Activated CD8-positive, alpha-beta T cell treated with anti-CD3 and anti-CD28 coated beads, Interleukin-2, amount 10 ng/mL, durations not matched to agents 7 days and 5 days (primary cell): ENCODE data around the gene DNAL4. TPM values are rescaled to one million over a fixed set of nuclear protein-coding genes. Genes with fewer than 3 reads are reported as not detected.

Experiments used
- ATAC-seq: fragments of 150-1000 bp; cut with Tn5 transposase; one replicate; pipeline ENCODE4 v1.10.0; 2021; ENCODE audit warnings: moderate library complexity
- CTCF ChIA-PET: fragments of 350-600 bp; sonication (Branson Sonifier 250); formaldehyde crosslinking; loops from one replicate; lab custom pipeline; 2021; ENCODE audit warnings: antibody characterized with exemption; lab: Charles Lee
- POLR2A ChIA-PET: fragments of 350-600 bp; sonication (Branson Sonifier 250); formaldehyde crosslinking; loops from one replicate; lab custom pipeline; 2021; ENCODE audit warnings: antibody characterized with exemption; lab: Charles Lee
- DNase-seq: peaks from one replicate; pipeline ENCODE4 v3.0.0-alpha.2; 2020
- H3K27ac Mint-ChIP-seq: one replicate; pipeline ENCODE4 v1.8.0; 2021; ENCODE audit warnings: mild to moderate bottlenecking, mixed read lengths
- H3K27me3 Mint-ChIP-seq: one replicate; pipeline ENCODE4 v1.8.0; 2021; ENCODE audit warnings: low read depth, mixed read lengths
- H3K36me3 Mint-ChIP-seq: one replicate; pipeline ENCODE4 v1.8.0; 2021; ENCODE audit warnings: low read depth, mixed read lengths
- H3K4me1 Mint-ChIP-seq: one replicate; pipeline ENCODE4 v1.8.0; 2021; ENCODE audit warnings: low read depth, mixed read lengths
- H3K4me3 Mint-ChIP-seq: one replicate; pipeline ENCODE4 v1.8.0; 2021; ENCODE audit warnings: mild to moderate bottlenecking, mixed read lengths
- H3K9me3 Mint-ChIP-seq: one replicate; pipeline ENCODE4 v1.8.0; 2022; ENCODE audit warnings: mixed read lengths; ENCODE audit not compliant: insufficient read depth
- total RNA-seq, 2 experiments: library from RNA; stranded (reverse); gene quantifications; one replicate each; pipeline ENCODE4 v1.2.3, GENCODE V29; 2021

DNAL4 gene
- total RNA-seq, 2 experiments from 2014 or later = 8.0 to 8.6 TPM

DNA sequence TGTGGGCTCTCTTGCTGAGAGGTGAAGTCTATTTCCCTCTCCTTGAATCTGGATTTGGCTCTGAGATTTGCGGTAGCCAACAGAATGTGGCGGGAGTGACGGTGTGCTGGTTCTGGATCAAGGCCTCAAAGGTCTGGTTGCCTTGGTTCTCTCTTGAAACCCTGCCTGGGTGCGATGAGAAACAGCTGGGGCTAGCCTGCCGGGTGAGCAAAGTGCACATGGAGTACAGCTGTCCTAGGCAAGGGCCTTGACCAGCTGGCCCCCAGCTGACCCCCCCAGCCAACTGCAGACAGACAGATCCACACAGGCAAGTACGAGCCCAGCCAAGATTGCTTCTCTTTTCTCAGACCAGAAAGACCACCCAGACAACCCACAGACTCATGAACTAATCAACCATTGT lies 49.0 kb downstream of the DNAL4 start:
- Mint-ChIP-seq H3K9me3 (no peaks in the 10 kb centered on the region), H3K36me3 (peaks cover 82% of the 10 kb centered on the region), H3K4me3 (peak overlapping the region; percentile 5), H3K4me1 (peaks cover 54% of the 10 kb centered on the region), H3K27me3 (no peaks in the 10 kb centered on the region), H3K27ac (peak overlapping the region; percentile 57)
- ChIA-PET CTCF (interaction anchor here (0.9 to 4.7 kb wide), 2 partner anchors 12 to 20 kb away, joined by 3 to 35 read pairs; no protein-coding TSS in a partner anchor), POLR2A (interaction anchor here (15.1 kb wide), 1 partner anchor 9 kb away, joined by 307 read pairs; no protein-coding TSS in a partner anchor)
- ATAC-seq (no peak), DNase-seq (no peak)

DNA sequence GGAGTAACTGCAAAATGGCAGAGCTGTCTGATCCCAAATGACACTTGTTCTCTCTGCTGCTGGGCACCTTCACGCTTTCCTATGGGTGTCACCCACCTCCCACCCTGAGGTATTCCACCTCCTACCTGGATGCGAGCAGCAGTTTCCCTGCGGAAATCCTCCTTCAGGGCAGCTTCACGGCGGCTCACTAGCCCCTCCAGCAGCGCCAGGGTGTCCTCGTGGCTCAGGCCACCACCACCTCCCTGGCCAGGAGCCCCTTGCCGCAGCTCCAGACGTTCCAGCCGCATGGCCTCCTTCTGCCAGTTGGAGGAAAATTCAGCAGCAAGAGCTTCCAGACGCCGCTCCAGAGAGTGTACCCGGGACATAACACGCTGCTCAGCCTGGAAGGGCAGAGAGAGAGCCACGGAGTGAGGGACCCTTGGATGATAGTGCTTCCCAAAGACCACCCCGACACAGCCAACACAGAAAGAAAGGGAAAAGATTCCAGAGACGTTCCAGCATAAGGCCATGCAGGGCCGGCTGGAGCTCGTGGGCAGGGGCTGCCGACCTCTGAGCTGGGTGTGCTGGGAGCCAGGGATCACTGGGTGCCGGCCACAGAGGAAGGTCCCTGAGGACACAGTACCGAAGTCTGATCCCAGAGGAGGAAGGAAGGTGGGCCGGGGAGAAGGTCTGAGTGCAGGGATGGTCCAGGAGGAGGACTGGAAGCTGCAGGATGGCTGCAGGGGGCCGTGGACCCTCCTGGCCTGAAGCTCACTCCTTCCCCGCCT lies 51.6 kb downstream of the DNAL4 start:
- ATAC-seq (no peak), DNase-seq (no peak)
- H3K4me1 Mint-ChIP-seq = peaks cover 57% of the 10 kb centered on the region
- ChIA-PET POLR2A (interaction anchor here (0.9 to 16.4 kb wide), 5 partner anchors 9 to 35 kb away, joined by 3 to 307 read pairs (median 6); partner anchors contain the start of gene SUN2), CTCF (interaction anchor here (1.8 to 2.7 kb wide), 2 partner anchors 9 to 18 kb away, joined by 4 to 10 read pairs; no protein-coding TSS in a partner anchor)
- peaks cover 84% of the 10 kb centered on the region for H3K36me3 Mint-ChIP-seq
- H3K9me3 Mint-ChIP-seq = no peaks in the 10 kb centered on the region
- H3K27ac Mint-ChIP-seq = peak overlapping the region; percentile 30
- H3K27me3 Mint-ChIP-seq = no peaks in the 10 kb centered on the region
- H3K4me3 Mint-ChIP-seq = no peak overlapping the region

DNA sequence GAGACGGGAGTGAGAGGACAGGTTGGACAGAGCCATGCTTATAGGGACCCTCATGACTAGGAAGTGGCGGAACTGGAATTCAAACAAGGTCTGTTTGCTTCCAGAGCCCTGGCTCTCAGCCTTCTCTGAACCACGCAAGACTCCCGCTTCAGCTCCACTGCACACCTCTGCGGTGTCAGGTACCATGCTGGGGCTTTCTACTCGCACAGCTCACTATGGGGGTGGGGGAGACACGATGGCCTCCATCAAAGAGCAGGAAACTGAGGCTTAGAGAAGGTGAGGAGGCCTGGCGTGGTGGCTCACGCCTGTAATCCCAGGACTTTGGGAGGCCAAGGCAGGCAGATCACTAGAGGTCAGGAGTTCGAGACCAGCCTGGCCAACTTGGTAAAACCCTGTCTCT lies 52.4 kb downstream of the DNAL4 start:
- ATAC-seq (no peak), DNase-seq (no peak)
- Mint-ChIP-seq H3K27me3 (no peaks in the 10 kb centered on the region), H3K9me3 (no peaks in the 10 kb centered on the region), H3K4me3 (no peak overlapping the region), H3K27ac (peak overlapping the region; percentile 71), H3K4me1 (peaks cover 64% of the 10 kb centered on the region), H3K36me3 (peaks cover 90% of the 10 kb centered on the region)
- CTCF ChIA-PET = interaction anchor here (2.7 kb wide), 1 partner anchor 8 kb away, joined by 10 read pairs; no protein-coding TSS in a partner anchor
- POLR2A ChIA-PET = interaction anchor here (1.0 to 16.4 kb wide), 3 partner anchors 8 to 34 kb away, joined by 3 to 307 read pairs (median 23); partner anchors contain the start of gene SUN2

DNA sequence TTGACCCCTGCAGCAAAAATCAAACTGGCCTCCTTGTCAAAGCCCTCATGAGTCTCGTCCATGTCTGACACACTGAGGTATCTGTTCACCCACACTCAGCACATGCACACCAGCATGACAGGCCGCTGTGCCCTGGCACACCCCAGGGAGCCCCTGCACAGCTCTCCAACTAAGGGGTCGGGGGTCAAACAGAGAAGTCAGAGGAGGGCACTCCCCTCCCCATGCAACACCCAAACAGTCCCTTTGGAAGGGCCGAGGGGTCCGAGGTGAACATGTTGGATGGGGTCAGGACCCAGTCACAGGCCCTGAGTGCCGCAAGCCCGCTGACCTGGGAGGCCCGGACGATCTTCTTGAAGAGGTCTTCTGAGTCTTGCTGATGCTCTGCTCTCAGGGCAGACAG lies 52.8 kb downstream of the DNAL4 start:
- H3K4me3 Mint-ChIP-seq = no peak overlapping the region
- no peak for ATAC-seq

DNA sequence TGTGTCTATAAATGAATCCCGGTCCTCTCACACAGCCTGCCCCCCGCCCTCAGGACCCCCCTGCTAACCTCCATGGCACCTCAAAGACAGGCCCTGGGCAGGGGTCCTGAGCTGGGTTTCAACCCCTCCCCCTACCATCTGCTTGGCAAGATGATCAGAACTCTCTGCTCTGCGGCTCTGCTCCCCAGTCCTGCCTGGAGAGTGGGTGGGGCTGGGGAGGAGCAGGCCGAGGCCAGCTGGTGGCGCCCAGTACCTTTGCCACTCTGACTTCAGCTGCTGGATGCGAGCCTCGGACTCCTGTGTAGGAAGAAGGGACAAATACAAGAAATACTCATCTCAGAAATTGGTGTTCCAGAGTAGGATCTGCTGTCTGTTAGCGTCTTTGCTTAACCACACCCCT lies 53.2 kb downstream of the DNAL4 start:
- ChIA-PET CTCF (interaction anchor here (1.5 to 1.6 kb wide), 2 partner anchors 11 to 16 kb away, joined by 4 to 6 read pairs; no protein-coding TSS in a partner anchor), POLR2A (interaction anchor here (0.9 to 16.4 kb wide), 3 partner anchors 12 to 23 kb away, joined by 4 to 307 read pairs (median 4); partner anchors contain the start of gene SUN2)
- H3K36me3 Mint-ChIP-seq = peaks cover 88% of the 10 kb centered on the region
- no peaks in the 10 kb centered on the region for H3K9me3 Mint-ChIP-seq
- DNase-seq (no peak), ATAC-seq (no peak)
- H3K4me1 Mint-ChIP-seq = peaks cover 66% of the 10 kb centered on the region
- peak overlapping the region; percentile 71 for H3K27ac Mint-ChIP-seq
- no peaks in the 10 kb centered on the region for H3K27me3 Mint-ChIP-seq
- no peak overlapping the region for H3K4me3 Mint-ChIP-seq

More for the DNA sequence above, 52.8 kb downstream of the DNAL4 start:
- ChIA-PET CTCF (interaction anchor here (1.5 to 2.7 kb wide), 3 partner anchors 8 to 16 kb away, joined by 4 to 10 read pairs (median 6); no protein-coding TSS in a partner anchor), POLR2A (interaction anchor here (0.9 to 16.4 kb wide), 3 partner anchors 11 to 23 kb away, joined by 4 to 307 read pairs (median 4); partner anchors contain the start of gene SUN2)
- H3K9me3 Mint-ChIP-seq = no peaks in the 10 kb centered on the region
- DNase-seq = no peak
- peak overlapping the region; percentile 71 for H3K27ac Mint-ChIP-seq
- peaks cover 65% of the 10 kb centered on the region for H3K4me1 Mint-ChIP-seq
- H3K27me3 Mint-ChIP-seq = no peaks in the 10 kb centered on the region
- H3K36me3 Mint-ChIP-seq = peaks cover 88% of the 10 kb centered on the region

DNA sequence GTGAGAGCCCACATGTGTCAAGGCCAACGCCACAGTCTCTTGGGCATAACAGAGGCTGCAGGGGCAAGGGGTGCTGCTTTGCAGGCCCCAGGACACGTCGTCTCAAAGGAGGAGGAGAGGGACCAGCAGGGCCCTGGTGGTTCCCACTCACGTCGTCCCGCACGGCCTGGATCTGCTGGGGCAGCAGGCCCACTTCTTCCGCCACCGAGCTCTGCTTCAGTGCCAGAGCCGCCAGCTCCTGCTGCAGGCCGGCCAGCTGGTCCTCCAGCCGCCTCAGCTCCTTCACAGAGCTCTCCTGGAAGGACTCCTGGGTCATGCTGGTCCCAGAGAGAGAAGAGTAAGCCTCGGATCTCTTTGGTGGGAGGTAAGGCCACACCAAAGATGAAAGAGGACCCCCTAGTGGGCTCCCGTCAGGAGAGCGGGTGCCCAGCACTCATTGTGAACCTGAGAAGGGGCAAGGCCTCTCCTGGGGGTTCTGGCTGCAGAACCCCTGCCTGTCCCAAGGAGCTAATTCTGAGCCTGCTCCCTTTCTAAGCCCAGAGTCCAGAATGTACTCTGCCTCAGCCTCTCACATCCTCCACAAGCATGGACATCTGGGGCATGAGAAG lies 53.7 kb downstream of the DNAL4 start:
- Mint-ChIP-seq H3K36me3 (peaks cover 88% of the 10 kb centered on the region), H3K27me3 (no peaks in the 10 kb centered on the region), H3K4me1 (peaks cover 67% of the 10 kb centered on the region), H3K9me3 (no peaks in the 10 kb centered on the region), H3K27ac (peak overlapping the region; percentile 22), H3K4me3 (no peak overlapping the region)
- ChIA-PET POLR2A (interaction anchor here (0.9 to 16.4 kb wide), 3 partner anchors 12 to 22 kb away, joined by 4 to 307 read pairs (median 4); partner anchors contain the start of gene SUN2), CTCF (interaction anchor here (1.5 to 1.6 kb wide), 2 partner anchors 12 to 15 kb away, joined by 4 to 6 read pairs; no protein-coding TSS in a partner anchor)
- DNase-seq (no peak), ATAC-seq (no peak)

DNA sequence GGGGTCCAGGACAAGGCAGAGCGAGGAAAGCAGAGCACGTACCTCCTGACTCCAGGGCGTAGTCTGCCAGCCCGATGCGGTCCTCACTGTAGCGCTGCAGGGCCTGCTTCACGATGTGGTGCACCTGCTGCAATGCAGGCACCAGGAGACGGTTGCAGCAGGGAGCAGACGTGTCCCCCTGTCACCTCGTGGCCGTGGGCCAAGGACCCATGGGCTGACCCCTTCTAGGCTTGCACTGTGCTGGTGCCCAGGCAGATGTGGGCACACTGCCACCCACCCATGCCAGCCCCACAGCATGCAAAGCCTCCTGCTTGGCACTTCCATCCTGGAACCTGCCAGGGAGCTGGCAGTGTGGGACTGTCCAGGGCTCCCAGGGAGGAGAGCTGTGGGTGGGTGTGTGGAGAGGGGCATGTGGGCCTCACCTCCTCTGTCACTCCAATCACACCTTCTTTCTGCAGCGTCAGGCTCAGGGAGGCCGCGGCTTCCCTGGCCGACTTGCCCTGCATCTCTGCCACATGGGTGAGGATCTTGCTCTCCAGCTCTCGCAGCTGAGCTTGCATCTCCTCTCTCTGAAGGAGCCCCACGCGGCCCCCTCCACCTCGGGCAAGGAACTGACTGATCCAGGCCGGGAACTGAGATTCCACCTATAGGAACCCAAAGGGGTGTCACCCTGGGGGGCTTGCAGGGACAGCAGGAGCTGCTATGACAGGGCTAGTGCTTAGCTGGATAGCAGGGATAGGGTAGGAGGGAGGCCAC lies 54.5 kb downstream of the DNAL4 start:
- H3K36me3 Mint-ChIP-seq = peaks cover 88% of the 10 kb centered on the region
- ChIA-PET CTCF (interaction anchor here (1.5 to 1.6 kb wide), 2 partner anchors 12 to 14 kb away, joined by 4 to 6 read pairs; no protein-coding TSS in a partner anchor), POLR2A (interaction anchor here (0.9 to 16.4 kb wide), 2 partner anchors 13 to 17 kb away, joined by 3 to 307 read pairs; partner anchors contain the start of gene SUN2)
- no peak for ATAC-seq
- H3K4me3 Mint-ChIP-seq = no peak overlapping the region
- H3K27me3 Mint-ChIP-seq = no peaks in the 10 kb centered on the region
- H3K9me3 Mint-ChIP-seq = no peaks in the 10 kb centered on the region
- no peak for DNase-seq
- peak overlapping the region; percentile 22 for H3K27ac Mint-ChIP-seq
- peaks cover 69% of the 10 kb centered on the region for H3K4me1 Mint-ChIP-seq

DNA sequence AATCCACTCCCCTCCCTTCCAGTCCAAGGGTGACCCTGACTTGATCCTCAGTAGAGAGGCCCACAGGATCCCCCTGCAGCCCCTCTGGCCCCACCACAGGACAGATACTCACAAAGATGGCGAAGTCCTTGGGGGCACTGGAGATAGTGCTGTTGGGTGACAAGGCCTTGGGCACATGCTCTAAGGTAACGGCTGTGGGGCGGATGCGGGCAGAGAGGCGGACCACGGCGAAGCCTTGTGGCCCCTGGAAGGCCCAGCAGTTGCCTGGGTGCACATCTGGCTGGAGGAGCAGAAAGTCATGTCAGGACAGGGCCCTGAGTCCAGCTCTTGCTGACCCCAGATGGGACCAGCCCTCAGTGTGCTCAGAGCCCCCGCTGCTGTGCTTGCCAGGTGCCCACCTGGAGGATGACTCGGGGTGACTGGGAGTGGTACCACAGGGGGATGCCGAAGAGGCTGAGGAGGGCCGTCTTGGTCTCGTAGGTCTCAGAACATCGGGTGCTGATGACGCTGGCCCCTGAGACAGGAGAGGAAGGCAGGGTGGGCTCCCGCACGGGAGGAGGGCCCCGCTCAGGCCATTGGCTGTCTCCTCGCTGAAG lies 55.4 kb downstream of the DNAL4 start:
- H3K27ac Mint-ChIP-seq = peak overlapping the region; percentile 55
- H3K9me3 Mint-ChIP-seq = no peaks in the 10 kb centered on the region
- H3K36me3 Mint-ChIP-seq = peaks cover 93% of the 10 kb centered on the region
- H3K4me1 Mint-ChIP-seq = peaks cover 71% of the 10 kb centered on the region
- ATAC-seq (no peak), DNase-seq (no peak)
- ChIA-PET CTCF (no interaction called here), POLR2A (interaction anchor here (0.9 to 16.4 kb wide), 2 partner anchors 14 to 16 kb away, joined by 3 to 307 read pairs; partner anchors contain the start of gene SUN2)
- no peaks in the 10 kb centered on the region for H3K27me3 Mint-ChIP-seq
- H3K4me3 Mint-ChIP-seq = no peak overlapping the region

DNA sequence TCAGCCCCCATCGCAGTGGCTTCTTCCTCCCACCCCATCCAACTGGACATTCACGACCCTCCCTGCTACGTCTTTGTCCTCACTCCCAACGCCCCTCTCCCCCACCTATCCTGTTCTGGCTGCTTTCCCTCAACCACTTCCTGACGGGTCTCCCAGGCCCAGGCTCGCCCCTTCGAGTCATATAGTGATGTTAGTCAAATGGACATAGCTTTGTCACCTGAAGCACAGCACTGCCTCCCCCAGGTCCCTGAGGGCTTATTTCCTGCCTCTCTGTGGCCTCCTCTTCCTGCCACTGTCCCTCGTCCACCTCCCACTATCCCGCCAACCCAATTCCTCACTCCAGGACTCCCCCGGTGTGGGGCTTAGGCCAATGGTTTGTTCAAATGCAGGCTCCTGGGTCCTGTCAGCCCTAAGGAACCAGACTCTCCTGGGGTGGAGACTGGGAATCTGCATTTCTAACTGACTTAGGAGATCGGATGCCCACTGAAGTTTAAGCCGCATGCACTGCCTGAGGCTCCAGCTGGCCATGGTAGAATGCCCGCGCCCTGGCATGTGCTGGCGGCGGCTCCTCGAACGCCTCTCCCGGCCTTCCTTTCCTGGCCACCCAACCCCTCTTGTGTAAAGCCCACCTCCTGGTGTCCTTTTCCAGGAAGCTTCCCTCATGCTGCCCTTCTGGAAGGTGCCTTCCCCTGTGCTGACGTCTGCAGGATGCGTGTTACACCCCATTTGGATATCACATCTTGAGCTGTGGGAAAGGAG lies 56.5 kb downstream of the DNAL4 start:
- CTCF ChIA-PET = interaction anchor here (5.4 kb wide), 1 partner anchor 14 kb away, joined by 57 read pairs; no protein-coding TSS in a partner anchor
- peaks cover 70% of the 10 kb centered on the region for H3K4me1 Mint-ChIP-seq
- no peaks in the 10 kb centered on the region for H3K27me3 Mint-ChIP-seq
- peaks cover 90% of the 10 kb centered on the region for H3K36me3 Mint-ChIP-seq
- POLR2A ChIA-PET = interaction anchor here (16.4 kb wide), 1 partner anchor 15 kb away, joined by 307 read pairs; the partner anchor contains the start of gene SUN2
- no peaks in the 10 kb centered on the region for H3K9me3 Mint-ChIP-seq
- ATAC-seq (no peak), DNase-seq (no peak)
- peak overlapping the region; percentile 85 for H3K27ac Mint-ChIP-seq
- no peak overlapping the region for H3K4me3 Mint-ChIP-seq

DNA sequence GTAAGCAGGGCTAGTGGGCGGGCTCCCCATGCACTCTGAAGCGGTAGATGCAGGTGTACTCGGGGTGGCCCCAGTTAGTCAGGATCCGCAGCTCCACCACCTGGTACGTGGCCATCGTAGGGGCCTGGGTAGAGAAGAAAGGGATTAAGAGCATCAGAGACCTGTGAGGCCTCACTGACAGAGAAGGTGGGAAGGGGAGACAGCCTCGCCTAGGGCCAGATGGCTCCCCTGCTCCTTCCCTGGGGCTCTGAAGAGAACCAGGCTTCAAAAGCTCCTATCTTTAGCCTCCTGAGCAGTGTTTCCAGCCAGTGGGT lies 57.7 kb downstream of the DNAL4 start:
- H3K4me3 Mint-ChIP-seq = no peak overlapping the region
- H3K4me1 Mint-ChIP-seq = peaks cover 65% of the 10 kb centered on the region
- peaks cover 81% of the 10 kb centered on the region for H3K36me3 Mint-ChIP-seq
- no peak for DNase-seq
- CTCF ChIA-PET = interaction anchor here (5.4 kb wide), 1 partner anchor 13 kb away, joined by 57 read pairs; no protein-coding TSS in a partner anchor
- H3K9me3 Mint-ChIP-seq = no peaks in the 10 kb centered on the region
- POLR2A ChIA-PET = interaction anchor here (1.4 to 16.4 kb wide), 5 partner anchors 12 to 38 kb away, joined by 3 to 307 read pairs (median 12); partner anchors contain the start of genes GTPBP1 and SUN2
- no peak for ATAC-seq
- peak overlapping the region; percentile 85 for H3K27ac Mint-ChIP-seq
- no peaks in the 10 kb centered on the region for H3K27me3 Mint-ChIP-seq
